HG02623 (cell line): Measurements from ENCODE around the gene SLC9A9.

ENCODE experiments used
- ATAC-seq: cut with Tn5 transposase; IDR thresholded peaks from one replicate; pipeline ENCODE4 v1.9.1; 2021; ENCODE audit warnings: moderate library complexity; ENCODE audit not compliant: unreplicated experiment

Gene SLC9A9

DNA sequence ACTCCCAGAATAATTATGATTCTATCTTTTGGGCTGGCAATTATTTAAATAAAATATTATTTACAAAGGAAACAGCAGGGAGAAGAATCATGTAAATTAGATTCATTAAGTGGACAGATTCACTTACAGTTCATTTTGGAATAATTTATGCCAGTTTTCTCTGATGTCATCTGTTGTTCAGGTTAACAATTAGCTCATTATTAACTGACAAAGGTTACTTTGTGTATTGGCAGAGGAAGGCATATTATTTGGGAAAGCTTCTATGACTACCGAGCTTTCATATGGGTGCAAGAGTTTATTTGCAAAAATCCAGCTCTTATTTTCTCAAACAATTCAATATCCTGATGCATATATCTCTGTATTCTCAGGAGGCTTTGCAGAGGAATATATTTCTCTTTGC lies 504.3 kb downstream of the SLC9A9 start:
- ATAC-seq = no peak

DNA sequence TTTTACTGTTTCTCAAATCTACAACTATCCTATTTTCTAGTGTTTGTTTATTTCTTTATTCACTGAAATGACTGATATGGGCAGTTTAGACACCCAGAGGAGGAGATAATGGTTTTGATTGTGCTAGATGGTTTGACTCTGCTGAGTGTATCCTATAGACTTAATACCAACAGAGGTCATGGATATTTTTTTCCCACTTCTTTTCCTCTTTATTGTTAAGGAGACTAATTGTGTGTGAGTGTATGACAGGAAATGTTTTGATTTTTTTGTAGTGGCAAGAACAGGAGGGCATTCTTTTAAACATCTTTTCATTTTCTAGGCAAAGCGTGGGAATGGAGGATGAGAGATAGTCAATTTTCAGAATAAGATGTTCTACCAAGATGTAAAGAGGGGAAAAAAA lies 505.2 kb downstream of the SLC9A9 start:
- ATAC-seq = no peak

DNA sequence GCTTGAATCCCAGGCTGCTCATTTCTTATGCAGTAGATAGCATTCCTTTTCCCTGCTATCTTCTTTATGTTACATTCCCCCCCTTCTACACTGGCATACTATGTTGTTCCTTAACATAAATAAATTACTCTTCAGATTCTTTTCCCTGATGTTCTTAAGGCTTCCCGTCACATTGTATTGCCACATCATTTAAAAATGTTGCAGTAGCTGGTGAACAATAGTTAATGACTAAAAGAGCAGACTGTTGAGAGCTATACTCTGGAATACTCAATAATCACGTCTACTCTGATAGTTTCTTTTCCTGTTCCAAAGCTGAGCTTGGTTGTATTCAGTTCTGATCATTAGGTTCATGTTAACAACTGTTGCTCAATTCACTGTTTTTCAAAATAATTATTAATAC lies 508.8 kb downstream of the SLC9A9 start:
- ATAC-seq = no peak

DNA sequence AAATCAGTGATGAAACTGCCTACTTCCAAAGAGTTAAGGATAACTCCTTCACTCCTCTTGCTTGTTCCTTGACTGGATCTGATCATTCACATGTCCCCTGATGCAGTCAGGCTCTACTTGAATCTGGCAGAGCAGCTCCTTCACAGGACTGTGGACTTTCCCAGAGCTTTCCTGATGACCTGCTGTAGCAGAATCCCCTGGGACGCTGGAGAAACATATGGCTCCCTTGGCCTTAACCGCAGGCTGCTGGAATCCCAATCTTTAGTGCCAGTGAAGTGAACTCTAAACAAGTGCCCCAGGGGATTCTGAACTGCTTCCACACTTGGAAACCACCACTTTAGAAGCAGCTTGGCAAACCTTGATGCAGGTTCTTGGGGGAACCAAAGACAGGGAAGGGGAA lies 510.9 kb downstream of the SLC9A9 start:
- no peak for ATAC-seq

DNA sequence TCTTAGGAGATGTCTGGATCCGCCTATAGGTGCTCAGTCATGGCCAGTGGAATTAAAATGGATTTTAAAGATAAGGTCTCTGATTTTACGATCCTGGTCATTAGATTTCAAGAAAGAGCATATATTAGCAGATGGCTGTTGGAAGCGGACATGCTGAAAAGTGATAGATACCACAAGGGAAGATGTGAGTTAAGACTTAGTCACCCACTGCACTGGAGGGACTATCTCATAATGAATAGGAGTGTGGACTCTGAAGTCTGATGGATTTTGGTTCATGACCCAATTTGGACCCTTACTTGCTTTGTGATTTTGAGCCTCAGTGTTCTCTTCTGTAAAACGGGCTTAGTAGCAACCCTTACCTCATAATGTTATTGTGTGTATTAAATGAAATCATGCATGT lies 514.0 kb downstream of the SLC9A9 start:
- no peak for ATAC-seq

DNA sequence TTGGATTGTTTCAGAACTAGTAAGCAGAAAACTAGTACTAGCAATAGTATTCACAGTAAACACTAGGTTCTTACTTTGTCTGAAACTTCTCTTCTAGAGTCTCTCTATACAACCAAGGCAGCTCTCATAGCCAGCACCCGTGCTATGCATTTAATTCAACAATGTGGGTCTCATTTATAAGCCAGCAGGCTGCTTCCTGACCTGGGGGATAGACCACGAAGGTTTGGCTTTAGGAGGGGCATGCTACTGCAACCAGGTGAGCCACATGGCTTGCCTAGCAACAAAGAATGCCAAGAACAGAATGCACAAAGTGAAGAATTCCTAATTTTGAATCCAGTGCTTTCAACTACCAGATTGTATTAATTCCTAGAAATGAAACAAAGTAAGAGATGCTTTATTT lies 514.9 kb downstream of the SLC9A9 start:
- ATAC-seq = no peak

DNA sequence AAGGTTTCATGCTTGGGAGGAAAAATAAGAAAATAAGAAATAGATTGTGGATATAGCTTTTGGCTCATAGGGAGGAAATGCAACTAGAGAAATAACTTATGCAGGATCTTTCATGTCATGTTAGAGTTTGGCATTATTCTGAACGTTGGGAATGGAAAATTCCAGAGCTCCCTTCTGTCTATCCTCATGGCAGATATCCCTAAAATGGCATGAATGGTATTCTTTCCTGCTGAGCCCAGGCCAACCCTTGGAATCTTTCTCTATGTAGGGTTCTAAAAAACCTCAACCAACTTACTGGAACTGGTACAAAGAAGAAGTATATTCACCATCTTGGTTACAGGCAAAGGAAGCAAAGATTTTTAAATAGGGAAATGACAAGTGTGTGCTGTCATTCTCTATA lies 516.2 kb downstream of the SLC9A9 start:
- ATAC-seq = no peak

DNA sequence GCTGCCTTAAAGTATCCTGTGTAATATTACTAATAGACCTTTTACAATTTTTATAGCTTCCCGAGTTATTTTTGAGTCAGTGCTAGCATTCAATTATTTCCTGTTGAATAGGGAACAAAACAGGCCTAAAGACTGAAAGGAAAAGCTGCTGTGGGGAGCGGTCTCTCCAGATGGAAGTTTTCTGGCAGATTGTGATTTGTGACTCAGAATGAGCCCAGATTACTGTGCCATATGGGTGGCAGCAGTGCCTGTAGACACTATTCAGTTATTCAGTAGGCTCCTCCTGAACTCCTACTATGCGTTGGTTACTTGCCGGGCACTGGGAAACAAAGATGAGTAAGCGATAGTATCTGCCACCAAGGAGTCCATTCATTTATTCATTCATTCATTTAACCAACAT lies 516.9 kb downstream of the SLC9A9 start:
- ATAC-seq = no peak

DNA sequence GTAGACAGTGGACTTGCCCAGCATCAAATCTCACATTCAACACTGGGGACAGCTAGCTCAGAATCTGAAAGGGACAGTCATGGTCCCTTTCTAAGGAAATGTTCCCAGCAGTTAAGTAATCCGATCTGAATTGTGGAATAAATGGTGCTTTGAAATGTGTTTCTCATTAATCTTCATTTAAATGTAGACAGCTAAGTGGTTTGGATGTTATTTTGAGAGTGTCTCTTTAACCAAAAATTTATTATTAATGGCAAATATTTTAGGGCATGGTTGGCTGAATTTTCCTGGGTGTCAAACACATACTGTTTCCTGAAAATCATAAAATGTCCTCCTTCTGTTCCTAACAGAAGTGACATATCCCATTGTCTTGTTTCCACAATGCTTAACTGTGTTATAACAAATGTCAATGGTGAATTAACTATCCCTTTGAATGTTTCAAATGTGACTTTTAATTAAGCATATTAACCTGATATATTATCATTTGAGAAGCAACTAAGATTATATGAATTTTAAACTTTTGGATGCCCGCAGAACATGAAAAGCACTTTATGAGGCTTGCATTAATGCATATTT lies 517.9 kb downstream of the SLC9A9 start:
- no peak for ATAC-seq

DNA sequence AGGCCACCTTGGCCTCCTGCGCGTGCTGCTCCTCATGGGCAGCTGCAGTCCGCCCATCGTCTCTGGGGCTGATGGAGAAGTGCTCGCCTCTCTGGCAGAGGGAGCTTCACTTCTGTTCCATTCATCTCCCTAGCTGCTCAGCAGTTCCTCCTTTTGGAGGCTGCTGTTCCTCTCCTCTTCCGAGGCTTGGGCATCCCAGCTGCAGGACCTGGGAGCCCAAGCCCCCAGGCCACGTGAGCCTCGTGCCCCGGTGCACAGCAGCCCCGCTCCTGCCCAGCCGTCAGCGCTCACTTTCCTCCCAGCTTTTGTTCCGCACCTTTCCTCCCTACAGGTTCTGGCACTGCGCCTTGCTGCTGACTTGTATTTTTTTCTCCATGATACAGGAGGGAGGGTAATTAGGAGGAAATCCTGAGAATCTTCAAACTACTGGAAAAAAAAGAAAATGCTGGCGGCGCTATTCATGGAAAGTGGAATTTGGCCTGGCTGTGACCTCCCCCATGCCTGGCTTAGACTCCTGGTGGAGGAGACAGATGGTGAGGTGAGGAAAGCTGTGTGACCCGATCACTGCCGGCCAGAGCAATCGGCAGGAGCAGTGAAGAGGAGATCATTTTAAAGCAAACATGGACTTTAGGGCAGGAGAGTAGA lies 518.6 kb downstream of the SLC9A9 start:
- ATAC-seq = no peak

DNA sequence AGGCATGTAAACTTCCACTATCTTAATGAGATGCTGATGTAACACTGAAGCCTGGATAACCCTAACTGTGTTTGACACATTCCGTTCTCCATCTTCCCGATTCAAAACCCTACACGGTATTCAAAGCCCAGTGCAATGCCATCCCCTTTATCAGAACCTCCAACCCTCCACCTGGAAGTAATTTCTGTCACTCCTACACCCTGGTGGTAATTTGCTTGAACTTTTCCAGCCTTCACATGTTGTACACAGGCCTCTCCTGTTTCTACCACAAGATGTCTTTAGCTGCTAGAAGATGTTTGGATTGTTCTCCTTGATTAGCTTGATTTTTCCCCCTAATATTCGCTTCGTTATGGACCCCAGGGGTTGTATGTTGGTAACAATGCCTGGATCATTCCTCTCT lies 519.8 kb downstream of the SLC9A9 start:
- no peak for ATAC-seq

DNA sequence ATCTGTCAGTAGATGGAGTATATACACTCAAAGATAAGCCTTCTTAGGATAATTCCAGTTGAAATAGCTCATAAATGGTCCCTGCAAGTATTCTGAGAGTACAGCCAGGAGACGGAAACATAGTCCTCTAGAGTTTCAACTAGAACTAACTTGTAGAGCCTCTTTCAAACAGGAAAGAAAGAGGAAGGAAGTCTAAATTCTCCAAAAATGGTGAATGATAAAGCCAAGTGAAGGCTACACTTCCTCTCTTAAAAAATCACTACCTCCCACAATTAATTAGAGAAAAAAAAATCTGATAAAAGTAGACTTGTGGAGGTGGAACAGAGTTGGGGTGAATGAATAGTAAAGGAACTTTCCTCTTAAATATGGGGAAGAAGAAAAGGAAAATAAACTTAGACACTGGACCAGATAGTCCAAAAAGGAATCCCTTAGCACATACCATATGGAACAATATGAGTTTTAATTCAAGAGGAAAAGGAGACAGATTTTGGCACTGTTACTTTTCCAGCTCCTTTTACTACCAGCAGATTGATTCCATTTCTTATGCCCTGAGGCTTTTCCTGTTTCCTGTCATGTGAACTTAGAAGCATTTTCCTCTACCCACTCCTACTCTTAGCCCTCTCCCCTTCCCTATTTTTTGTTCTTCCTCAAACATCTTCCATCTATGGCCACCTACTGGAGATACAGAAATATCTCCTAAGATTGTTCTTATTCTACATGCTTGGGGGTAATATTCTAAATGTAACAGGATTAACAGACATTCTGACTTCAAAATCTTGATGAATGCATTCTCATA lies 521.1 kb downstream of the SLC9A9 start:
- no peak for ATAC-seq

DNA sequence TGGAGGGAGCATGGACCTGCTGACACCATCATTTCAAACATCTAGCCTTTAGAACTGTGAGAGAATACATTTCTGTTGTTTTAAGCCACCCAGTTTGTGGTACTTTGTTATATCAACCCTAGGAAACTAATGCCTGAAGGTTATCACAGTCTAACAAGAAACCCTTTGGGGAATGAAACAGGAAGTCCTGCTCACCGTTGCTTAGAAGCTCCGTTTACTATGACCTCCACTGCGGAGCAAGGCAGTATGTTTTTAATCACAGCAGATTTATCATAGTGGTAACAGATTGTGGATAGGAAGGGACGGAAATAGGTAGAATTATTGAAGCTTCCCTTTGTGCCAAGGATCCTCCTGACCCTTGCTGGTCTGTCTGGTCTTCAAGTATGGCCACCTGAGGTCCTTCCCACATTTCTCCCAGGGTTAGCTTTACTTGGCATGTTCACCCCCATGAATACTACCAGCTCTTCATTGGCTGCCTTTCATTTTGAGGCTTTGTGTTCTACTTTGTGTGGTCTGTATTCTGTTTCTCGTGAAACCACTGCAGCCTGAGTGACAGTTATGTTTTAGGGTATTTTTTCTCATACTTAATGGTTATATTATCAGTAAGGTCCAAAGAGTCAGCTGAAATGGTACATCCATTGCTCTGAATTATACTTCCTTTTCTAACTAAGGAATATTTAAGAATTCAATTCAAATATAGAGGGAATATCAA lies 527.1 kb downstream of the SLC9A9 start:
- no peak for ATAC-seq

DNA sequence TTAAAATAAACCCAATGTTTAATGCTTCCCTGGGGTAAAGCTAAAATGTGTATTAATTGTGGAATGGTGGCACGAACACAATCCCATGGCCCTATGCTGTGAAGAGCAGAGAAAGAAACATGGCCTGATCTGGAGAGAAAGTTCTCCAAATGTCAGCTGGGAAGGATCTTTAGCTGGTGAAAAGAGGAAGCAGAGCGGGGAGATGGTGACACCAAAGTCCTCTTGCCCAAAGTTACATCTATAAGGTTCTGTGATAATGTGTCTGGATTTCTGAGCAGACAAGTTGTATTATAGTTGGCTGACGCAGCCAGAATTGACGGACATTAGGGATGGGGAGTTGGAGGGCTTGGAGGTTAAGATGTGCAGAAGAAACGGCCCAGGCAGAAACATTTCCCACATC lies 532.5 kb downstream of the SLC9A9 start:
- ATAC-seq = no peak

DNA sequence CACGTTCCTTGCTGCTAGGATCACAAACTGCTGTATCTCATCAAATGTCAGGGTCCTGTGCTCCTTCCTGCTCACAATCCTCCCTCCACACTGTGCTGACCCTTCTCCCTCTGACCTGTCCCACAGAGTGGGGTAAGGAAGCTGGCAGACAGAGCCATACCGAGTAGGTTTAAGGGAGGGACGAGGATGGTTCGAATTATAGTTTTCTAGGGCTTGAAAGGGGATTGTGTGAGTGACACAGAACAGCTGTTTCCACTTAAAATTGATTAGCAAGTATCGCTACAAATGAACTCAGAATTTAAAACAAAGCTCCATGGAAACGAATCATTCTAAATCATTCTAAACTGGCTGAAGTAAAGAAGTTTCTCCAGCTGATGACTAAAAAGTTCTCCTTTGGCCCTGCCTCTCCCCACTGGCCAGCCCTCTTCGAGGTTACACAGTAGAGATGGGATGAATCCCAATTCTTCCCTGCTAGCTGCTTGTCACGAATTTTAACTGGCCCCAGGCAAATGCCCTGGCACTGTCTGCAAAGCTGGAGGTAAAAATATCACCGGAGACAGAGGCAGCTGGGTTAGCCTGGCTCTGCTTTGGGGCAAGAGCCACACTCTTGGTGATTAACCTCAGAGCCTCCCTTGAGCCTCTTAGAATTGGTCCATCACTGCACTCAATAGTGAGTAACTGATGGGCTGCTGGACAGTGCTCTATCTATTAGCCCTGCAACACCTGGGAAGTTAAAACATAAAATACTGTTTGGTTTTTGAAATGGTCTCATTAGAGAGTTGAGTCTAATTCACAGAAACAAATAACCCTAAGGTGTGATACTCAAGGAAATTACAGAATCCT lies 533.8 kb downstream of the SLC9A9 start:
- no peak for ATAC-seq

DNA sequence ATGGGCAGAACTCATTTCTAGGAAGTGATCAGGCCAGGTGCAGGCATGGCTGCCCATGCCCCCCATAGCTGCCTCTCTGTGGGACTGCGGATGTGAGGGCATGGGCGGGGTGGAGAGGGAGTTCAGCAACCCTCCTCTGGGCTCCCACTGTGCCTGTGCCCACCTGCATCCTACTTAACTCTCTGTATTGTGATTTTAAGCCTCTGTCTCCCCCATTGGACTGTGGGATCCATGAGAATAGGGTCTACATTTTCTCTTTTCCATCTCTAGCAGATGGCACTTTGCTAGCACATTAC lies 534.4 kb downstream of the SLC9A9 start:
- no peak for ATAC-seq

DNA sequence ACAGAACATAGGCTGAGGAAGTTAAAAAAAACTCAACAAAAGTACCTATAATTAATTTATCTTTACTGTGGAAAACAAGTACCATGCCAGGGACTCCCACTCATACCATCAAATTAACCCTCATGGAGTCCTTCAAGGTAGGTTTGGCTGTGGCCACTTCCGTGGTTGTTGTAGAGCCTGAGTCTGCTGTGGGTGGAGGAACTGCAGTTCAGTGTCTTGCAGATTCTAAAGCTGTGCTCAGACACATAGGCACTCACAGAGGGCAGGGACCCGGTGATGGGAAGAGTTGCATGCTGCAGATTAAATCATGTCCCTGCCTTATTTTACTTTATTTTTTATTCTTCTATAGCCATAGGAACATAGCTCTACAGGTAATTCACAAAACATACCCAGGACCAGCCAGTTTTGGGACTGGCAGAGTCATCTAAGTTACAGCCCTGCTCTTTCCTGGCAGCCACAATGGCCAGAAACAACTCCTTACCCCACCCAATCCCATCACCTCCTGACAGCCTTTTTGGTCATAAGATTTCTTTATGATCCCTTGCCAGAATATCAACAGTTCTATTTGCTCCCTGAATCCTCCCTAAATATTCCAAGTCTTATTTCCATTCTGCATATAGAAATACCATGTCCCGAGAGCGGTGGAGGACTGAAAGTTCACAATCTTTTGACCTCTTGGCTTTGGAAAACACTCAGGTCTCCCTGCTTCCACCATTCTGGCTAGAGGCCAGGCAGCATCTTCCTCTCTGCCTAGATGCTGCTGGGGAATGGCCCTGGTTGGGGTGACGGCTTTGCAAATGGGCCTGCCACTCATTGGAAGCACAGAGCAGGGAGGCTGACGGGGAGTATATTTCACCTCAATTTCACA lies 535.0 kb downstream of the SLC9A9 start:
- ATAC-seq = no peak

DNA sequence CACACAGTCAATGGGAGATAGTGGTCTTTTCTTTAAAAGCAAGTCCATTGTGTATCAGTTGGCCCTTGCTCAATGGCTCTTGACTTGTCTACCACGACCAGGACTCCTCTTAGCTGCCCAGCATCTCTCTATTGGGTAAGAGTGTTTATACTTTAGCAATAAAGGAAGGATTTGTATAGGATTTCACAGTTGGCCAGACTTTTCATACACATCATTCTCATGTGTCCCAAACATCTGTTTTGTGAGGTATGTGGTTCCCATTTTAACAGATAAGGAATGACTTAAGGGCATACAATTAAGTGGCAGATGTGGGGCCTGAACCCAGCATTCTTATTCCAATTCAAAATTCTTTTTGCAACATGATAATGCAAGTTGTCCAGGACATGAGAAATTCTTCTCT lies 537.2 kb downstream of the SLC9A9 start:
- no peak for ATAC-seq

DNA sequence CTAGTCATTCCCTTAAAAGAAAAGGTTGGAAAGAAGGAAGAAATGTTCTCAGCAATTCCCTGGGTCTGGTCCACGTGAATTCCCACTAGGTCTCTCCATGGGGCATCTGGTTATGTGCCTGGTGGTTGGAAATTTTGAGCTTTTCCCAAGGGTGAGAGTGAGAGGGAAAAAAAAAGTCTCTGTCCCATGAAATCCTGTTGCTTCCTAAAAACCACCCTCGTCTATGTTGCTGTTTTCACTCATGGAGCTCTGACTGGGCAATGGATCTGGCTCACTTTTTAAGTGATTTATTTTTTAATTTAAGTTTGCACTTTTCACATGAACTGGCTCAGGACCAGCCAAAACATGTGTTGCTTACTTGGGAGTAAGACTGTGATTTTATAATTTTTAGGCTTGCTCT lies 538.6 kb downstream of the SLC9A9 start:
- no peak for ATAC-seq

DNA sequence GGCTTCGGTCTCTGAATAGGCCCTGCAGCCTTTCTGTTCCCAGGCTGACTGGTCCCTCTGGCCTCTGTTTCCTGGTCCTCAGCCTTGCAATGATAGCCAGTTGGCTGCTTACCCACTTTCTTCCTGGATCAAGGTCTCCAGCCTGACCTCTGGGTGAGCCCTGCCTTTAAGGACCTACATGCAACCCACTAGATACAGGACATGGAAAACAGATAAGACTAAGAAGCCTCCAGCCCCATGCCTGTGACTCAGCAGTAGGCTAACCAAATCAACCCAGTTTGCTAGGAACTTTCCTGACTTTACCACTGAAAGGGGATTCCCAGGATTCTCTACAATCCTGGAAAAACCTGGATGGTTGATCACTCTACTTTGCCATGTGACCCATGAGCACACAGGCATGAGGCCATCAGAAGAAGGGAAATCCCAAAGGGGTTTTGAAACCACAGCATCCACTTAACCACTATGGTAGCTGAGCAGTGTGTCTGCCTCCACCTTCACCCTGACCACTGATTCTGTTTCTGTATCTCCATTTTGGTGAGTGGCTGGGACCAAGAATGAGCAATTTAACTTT lies 540.6 kb downstream of the SLC9A9 start:
- ATAC-seq = peak; percentile 77
